ENCODE data around the gene NFE2L1. TPM values are rescaled to one million over a fixed set of nuclear protein-coding genes. Genes with fewer than 3 reads are reported as not detected.
A peak's percentile ranks its signal among the peaks of the same experiment; 100 is the strongest.

Gene NFE2L1
- total and polyA plus RNA-seq, 7 experiments from 2014 or later, result 8.7 to 65.2 (median 40.0) TPM

DNA sequence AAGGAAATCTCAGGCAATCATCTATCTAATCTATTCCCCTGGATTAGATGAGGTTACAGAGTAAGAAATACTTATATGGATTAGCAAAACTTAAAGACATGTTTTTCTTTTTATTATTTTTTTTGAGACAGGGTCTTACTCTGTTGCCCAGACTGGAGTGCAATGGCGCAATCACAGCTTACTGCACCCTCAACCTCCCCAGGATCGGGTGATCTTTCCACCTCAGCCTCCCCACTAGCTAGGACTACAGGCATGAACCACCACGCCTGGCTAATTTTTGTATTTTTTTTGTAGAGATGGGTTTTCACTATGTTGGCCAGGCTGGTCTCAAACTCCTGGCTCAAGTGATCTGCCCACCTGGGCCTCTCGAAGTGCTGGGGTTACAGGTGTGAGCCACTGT lies 3.3 kb upstream of the NFE2L1 start:
- Mint-ChIP-seq H3K9me3 (peaks cover 0 to 2% (median 0%) of the 10 kb centered on the region in 11 donors), H3K27ac (no peak overlapping the region), H3K36me3 (no peaks in the 10 kb centered on the region), H3K4me3 (no peak overlapping the region), H3K27me3 (peaks cover 0 to 4% (median 0%) of the 10 kb centered on the region in 5 donors), H3K4me1 (peaks cover 22 to 38% (median 35%) of the 10 kb centered on the region in 7 donors)
- no peak for ATAC-seq
- no peaks in the 10 kb centered on the region for H3K27me3 ChIP-seq (ENCODE audit: control insufficient read depth in 2 of 2, insufficient read depth in 2 of 2, low read length in 2 of 2)
- no peaks in the 10 kb centered on the region for H3K9me3 ChIP-seq (ENCODE audit: control insufficient read depth in 2 of 3, low read length in 3 of 3)
- no peak overlapping the region for H3K4me3 ChIP-seq (ENCODE audit: low read length)
- no peak for DNase-seq
- CTCF ChIA-PET, result no interaction called here
- H3K4me1 ChIP-seq (ENCODE audit: control insufficient read depth in 2 of 2, insufficient read depth in 2 of 2, low read length in 2 of 2), result peaks cover 16 to 19% of the 10 kb centered on the region in 2 donors
- H3K27ac ChIP-seq (ENCODE audit: low read depth, low read length), result no peak overlapping the region
- H3K36me3 ChIP-seq (ENCODE audit: control insufficient read depth in 2 of 3, insufficient read depth in 3 of 3, low read length in 3 of 3), result peaks cover 0 to 6% (median 0%) of the 10 kb centered on the region in 3 experiments
- intact Hi-C loops (cut with micrococcal nuclease), result loop anchor here (5.0 to 10.0 kb wide), 5 partner anchors 200 to 1147 kb away; partner anchors contain the start of genes CALCOCO2 (in 1 of the 2), SCRN2 (in 1 of the 2) and UBE2Z (in 1 of the 2)
- POLR2A ChIA-PET, result interaction anchor here (0.6 kb wide), 1 partner anchor 219 kb away, joined by 3 read pairs; no protein-coding TSS in a partner anchor

GRCh38 chr17:48045316-48046001 lies 2.7 kb upstream of the NFE2L1 start:
- CTCF ChIA-PET, result interaction anchor here (1.2 kb wide), 1 partner anchor 25 kb away, joined by 4 read pairs; no protein-coding TSS in a partner anchor

DNA sequence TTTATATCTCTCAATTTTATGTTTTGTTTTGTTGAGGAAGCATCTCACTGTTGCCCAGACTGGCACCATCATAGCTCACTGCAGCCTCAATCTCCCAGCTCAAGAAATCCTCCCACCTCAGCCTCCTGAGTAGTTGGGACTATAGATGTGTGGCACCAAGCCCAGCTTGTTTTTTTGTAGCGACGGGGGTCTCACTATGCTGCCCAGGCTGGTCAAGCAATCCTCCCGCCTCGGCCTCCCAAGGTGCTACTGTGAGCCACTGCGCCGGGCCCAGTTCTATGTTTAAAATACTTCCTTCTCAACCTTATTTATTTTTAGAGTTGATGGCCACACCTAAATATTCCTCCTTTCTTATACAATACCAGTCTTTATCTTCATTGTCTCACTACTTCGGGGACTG lies 1.9 kb upstream of the NFE2L1 start:
- ATAC-seq (no peak), DNase-seq (no peak)
- Mint-ChIP-seq H3K4me3 (peak overlapping the region in 8 of 10 donors; percentile 31 to 100 (median 88)), H3K9me3 (peaks cover 0 to 2% (median 0%) of the 10 kb centered on the region in 11 donors), H3K4me1 (peaks cover 30 to 53% (median 47%) of the 10 kb centered on the region in 7 donors), H3K27ac (peak overlapping the region in 6 of 9 donors; percentile 16 to 99 (median 37)), H3K27me3 (peaks cover 0 to 1% (median 0%) of the 10 kb centered on the region in 5 donors), H3K36me3 (peaks cover 0 to 6% (median 4%) of the 10 kb centered on the region in 5 donors)
- Histone ChIP-seq H3K4me1 (ENCODE audit: control insufficient read depth in 2 of 2, insufficient read depth in 2 of 2, low read length in 2 of 2) (peaks cover 18 to 19% of the 10 kb centered on the region in 2 donors), H3K4me3 (ENCODE audit: low read length) (no peak overlapping the region), H3K36me3 (ENCODE audit: control insufficient read depth in 2 of 3, insufficient read depth in 3 of 3, low read length in 3 of 3) (peaks cover 0 to 15% (median 0%) of the 10 kb centered on the region in 3 experiments), H3K27me3 (ENCODE audit: control insufficient read depth in 2 of 2, insufficient read depth in 2 of 2, low read length in 2 of 2) (no peaks in the 10 kb centered on the region), H3K27ac (ENCODE audit: low read depth, low read length) (no peak overlapping the region), H3K9me3 (ENCODE audit: control insufficient read depth in 2 of 3, low read length in 3 of 3) (no peaks in the 10 kb centered on the region)
- intact Hi-C loops (cut with micrococcal nuclease), result loop anchor here (5.0 to 10.0 kb wide), 5 partner anchors 201 to 1146 kb away; partner anchors contain the start of genes CALCOCO2 (in 1 of the 2), SCRN2 (in 1 of the 2) and UBE2Z (in 1 of the 2)
- ChIA-PET POLR2A (interaction anchor here (1.0 to 4.7 kb wide), 5 partner anchors 9 to 496 kb away, joined by 3 to 26 read pairs (median 5); partner anchors contain the start of gene COPZ2), CTCF (interaction anchor here (1.2 to 1.5 kb wide), 3 partner anchors 9 to 25 kb away, joined by 4 to 8 read pairs (median 5); partner anchors contain the start of gene COPZ2)

More at GRCh38 chr17:48045316-48046001, 2.7 kb upstream of the NFE2L1 start:
- H3K27me3 ChIP-seq (ENCODE audit: control insufficient read depth in 2 of 2, insufficient read depth in 2 of 2, low read length in 2 of 2), result no peaks in the 10 kb centered on the region
- H3K4me1 ChIP-seq (ENCODE audit: control insufficient read depth in 2 of 2, insufficient read depth in 2 of 2, low read length in 2 of 2), result peaks cover 18 to 19% of the 10 kb centered on the region in 2 donors
- H3K27ac ChIP-seq (ENCODE audit: low read depth, low read length), result no peak overlapping the region
- Mint-ChIP-seq H3K27me3 (peaks cover 0 to 4% (median 0%) of the 10 kb centered on the region in 5 donors), H3K9me3 (peaks cover 0 to 2% (median 0%) of the 10 kb centered on the region in 11 donors), H3K36me3 (peaks cover 0 to 2% (median under 1%) of the 10 kb centered on the region in 5 donors), H3K4me1 (peaks cover 27 to 44% (median 41%) of the 10 kb centered on the region in 7 donors), H3K27ac (peak overlapping the region in 1 of 9 donors; percentile 99), H3K4me3 (peak overlapping the region in 7 of 10 donors; percentile 17 to 99 (median 41))
- H3K4me3 ChIP-seq (ENCODE audit: low read length), result no peak overlapping the region
- ATAC-seq (no peak), DNase-seq (no peak)
- POLR2A ChIA-PET, result interaction anchor here (0.6 to 1.0 kb wide), 2 partner anchors 16 to 220 kb away, joined by 3 read pairs; no protein-coding TSS in a partner anchor
- intact Hi-C loops (cut with micrococcal nuclease), result loop anchor here (5.0 to 10.0 kb wide), 5 partner anchors 201 to 1147 kb away; partner anchors contain the start of genes CALCOCO2 (in 1 of the 2), SCRN2 (in 1 of the 2) and UBE2Z (in 1 of the 2)
- peaks cover 0 to 7% (median 0%) of the 10 kb centered on the region in 3 experiments for H3K36me3 ChIP-seq (ENCODE audit: control insufficient read depth in 2 of 3, insufficient read depth in 3 of 3, low read length in 3 of 3)
- H3K9me3 ChIP-seq (ENCODE audit: control insufficient read depth in 2 of 3, low read length in 3 of 3), result no peaks in the 10 kb centered on the region

DNA sequence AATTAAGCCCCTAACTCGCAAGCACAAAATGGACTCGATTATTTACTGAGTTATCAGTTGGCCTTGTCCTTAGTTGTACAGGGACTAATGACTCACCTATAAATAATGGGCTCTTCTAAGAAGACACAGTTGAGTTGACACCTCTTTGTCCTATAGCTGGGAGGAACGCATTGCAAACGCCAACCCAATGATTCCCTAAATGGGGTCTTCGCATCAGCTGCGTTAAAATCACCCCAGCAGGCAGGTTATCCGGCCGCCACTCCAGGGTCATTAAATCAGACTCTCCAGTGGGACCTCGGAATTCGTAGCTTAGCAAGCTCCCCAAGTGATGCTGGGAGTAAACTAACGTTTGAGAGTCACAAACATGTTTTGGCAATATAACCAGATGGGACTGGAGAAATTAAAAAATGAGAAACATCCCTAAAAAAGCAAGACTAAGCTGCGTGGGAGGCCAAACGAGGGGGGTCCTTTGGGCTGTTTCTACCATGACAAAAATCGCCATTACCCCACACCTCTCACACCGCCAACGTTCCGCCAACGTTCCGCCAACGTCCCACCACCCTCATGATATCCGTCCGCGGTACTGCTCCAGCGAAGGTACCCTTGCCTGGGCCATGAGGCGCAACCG lies 932 bp upstream of the NFE2L1 start:
- CTCF ChIA-PET, result interaction anchor here (0.8 to 3.9 kb wide), 7 partner anchors 10 to 98 kb away, joined by 3 to 28 read pairs (median 5); partner anchors contain the start of gene COPZ2
- peak overlapping the region; percentile 78 for H3K4me3 ChIP-seq (ENCODE audit: low read length)
- H3K27me3 Mint-ChIP-seq, result no peaks in the 10 kb centered on the region
- peaks cover 33 to 62% (median 54%) of the 10 kb centered on the region in 7 donors for H3K4me1 Mint-ChIP-seq
- peaks cover 0 to 25% (median 0%) of the 10 kb centered on the region in 3 experiments for H3K36me3 ChIP-seq (ENCODE audit: control insufficient read depth in 2 of 3, insufficient read depth in 3 of 3, low read length in 3 of 3)
- no peak for ATAC-seq
- H3K9me3 Mint-ChIP-seq, result peaks cover 0 to 2% (median 0%) of the 10 kb centered on the region in 11 donors
- H3K4me3 Mint-ChIP-seq, result peak overlapping the region; percentile 79 to 100 (median 94)
- H3K27me3 ChIP-seq (ENCODE audit: control insufficient read depth in 2 of 2, insufficient read depth in 2 of 2, low read length in 2 of 2), result no peaks in the 10 kb centered on the region
- DNase-seq, result peak in 1 of 9 donors; percentile 12
- intact Hi-C loops (cut with micrococcal nuclease), result loop anchor here (1.0 to 10.0 kb wide), 6 partner anchors 35 to 1145 kb away; partner anchors contain the start of genes CALCOCO2 (in 1 of the 2), SCRN2 (in 1 of the 2) and UBE2Z (in 1 of the 2)
- no peaks in the 10 kb centered on the region for H3K9me3 ChIP-seq (ENCODE audit: control insufficient read depth in 2 of 3, low read length in 3 of 3)
- peak overlapping the region; percentile 80 for H3K27ac ChIP-seq (ENCODE audit: low read depth, low read length)
- H3K27ac Mint-ChIP-seq, result peak overlapping the region; percentile 92 to 99 (median 98)
- POLR2A ChIA-PET, result interaction anchor here (0.6 to 4.7 kb wide), 13 partner anchors 10 to 495 kb away, joined by 3 to 26 read pairs (median 4); partner anchors contain the start of genes CDK5RAP3, COPZ2 and SNX11
- H3K36me3 Mint-ChIP-seq, result peaks cover 0 to 11% (median 4%) of the 10 kb centered on the region in 5 donors
- peaks cover 18 to 19% of the 10 kb centered on the region in 2 donors for H3K4me1 ChIP-seq (ENCODE audit: control insufficient read depth in 2 of 2, insufficient read depth in 2 of 2, low read length in 2 of 2)

- DNase-seq (peak in 6 of 9 donors; percentile 22 to 44 (median 30)), ATAC-seq (peak; percentile 7)
- CTCF ChIA-PET, result interaction anchor here (0.8 to 3.9 kb wide), 5 partner anchors 18 to 80 kb away, joined by 3 to 28 read pairs (median 6); no protein-coding TSS in a partner anchor
- Mint-ChIP-seq H3K9me3 (peaks cover 0 to 2% (median 0%) of the 10 kb centered on the region in 11 donors), H3K4me1 (peaks cover 38 to 75% (median 63%) of the 10 kb centered on the region in 7 donors), H3K27me3 (no peaks in the 10 kb centered on the region), H3K4me3 (peak overlapping the region; percentile 79 to 100 (median 94)), H3K27ac (peak overlapping the region; percentile 92 to 99 (median 98)), H3K36me3 (peaks cover 0 to 15% (median 4%) of the 10 kb centered on the region in 5 donors)
- peaks cover 18 to 19% of the 10 kb centered on the region in 2 donors for H3K4me1 ChIP-seq (ENCODE audit: control insufficient read depth in 2 of 2, insufficient read depth in 2 of 2, low read length in 2 of 2)
- intact Hi-C loops (cut with micrococcal nuclease), result loop anchor here (1.0 to 10.0 kb wide), 14 partner anchors 11 to 1144 kb away; partner anchors contain the start of genes CBX1 (in 2 of the 2), COPZ2 (in 2 of the 2), SNX11 (in 2 of the 2) and SP2 (in 2 of the 2)
- H3K9me3 ChIP-seq (ENCODE audit: control insufficient read depth in 2 of 3, low read length in 3 of 3), result no peaks in the 10 kb centered on the region
- peak overlapping the region; percentile 87 for H3K27ac ChIP-seq (ENCODE audit: low read depth, low read length)
- no peaks in the 10 kb centered on the region for H3K27me3 ChIP-seq (ENCODE audit: control insufficient read depth in 2 of 2, insufficient read depth in 2 of 2, low read length in 2 of 2)
- H3K36me3 ChIP-seq (ENCODE audit: control insufficient read depth in 2 of 3, insufficient read depth in 3 of 3, low read length in 3 of 3), result peaks cover 0 to 38% (median 0%) of the 10 kb centered on the region in 3 experiments
- POLR2A ChIA-PET, result interaction anchor here (0.6 to 4.7 kb wide), 10 partner anchors 10 to 380 kb away, joined by 3 to 26 read pairs (median 6); partner anchors contain the start of genes CBX1, CDK5RAP3, COPZ2 and SNX11
- peak overlapping the region; percentile 78 for H3K4me3 ChIP-seq (ENCODE audit: low read length)
Observed at GRCh38 chr17:48048384-48049126, 396 bp downstream of the NFE2L1 start.
